ENCODE results near the gene GRIP1.

The GRIP1 gene

DNA sequence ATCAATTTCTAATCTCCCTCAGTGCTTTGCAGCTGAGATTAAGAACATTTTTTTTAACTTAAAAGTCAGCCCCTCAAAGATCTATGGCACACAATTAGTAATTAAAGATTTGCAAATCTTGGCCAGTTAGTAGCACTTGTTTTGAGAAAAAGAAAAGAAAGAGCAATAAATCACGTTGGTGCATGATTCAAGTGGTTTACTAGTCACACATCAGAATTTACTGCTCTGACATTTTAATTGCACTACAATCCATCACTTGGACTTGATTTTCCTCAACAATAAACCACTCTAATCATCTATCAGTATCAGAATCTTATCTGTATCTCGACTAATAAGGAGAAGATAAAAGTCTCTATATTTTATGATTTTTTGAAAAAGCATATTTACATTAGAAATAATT, 222.3 kb downstream of the GRIP1 start:
- Histone ChIP-seq H3K9ac (no peak overlapping the region), H3K27ac (no peak overlapping the region), H3K27me3 (no peaks in the 10 kb centered on the region), H3K9me3 (no peaks in the 10 kb centered on the region), H3K4me3 (no peak overlapping the region), H3K36me3 (0 out of 2 replicates have a peak, but pooled peaks cover 5% of the 10 kb centered on the region), H4K20me1 (no peaks in the 10 kb centered on the region), H3K4me1 (no peaks in the 10 kb centered on the region), H3K4me2 (no peak overlapping the region)
- no peak for TF ChIP-seq Cebpa-rat (IDR thresholded peaks at IDR 0.05)

DNA sequence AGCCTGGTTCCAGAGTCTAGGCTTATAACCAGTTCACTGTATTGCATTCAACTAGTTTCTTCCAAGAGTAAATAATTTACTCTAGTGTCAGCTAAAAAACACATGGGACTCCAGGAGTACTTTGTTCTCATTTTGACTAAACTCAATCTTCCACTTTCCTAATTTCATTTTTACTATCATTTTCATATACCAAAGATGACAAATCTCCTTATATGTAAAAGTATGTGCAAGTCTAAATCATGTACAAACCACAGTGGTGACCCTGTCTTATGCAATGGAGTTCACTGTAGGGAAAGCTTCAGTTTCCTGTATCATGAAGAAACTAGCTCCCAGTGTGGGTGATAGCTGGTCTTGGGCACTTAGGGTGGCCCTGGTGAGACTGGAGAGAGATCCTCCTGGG, 225.0 kb downstream of the GRIP1 start:
- no peaks in the 10 kb centered on the region for H3K9me3 ChIP-seq
- no peaks in the 10 kb centered on the region for H3K27me3 ChIP-seq
- H3K9ac ChIP-seq = no peak overlapping the region
- no peaks in the 10 kb centered on the region for H3K4me1 ChIP-seq
- H3K4me3 ChIP-seq = no peak overlapping the region
- 0 out of 2 replicates have a peak, but pooled peaks cover 5% of the 10 kb centered on the region for H3K36me3 ChIP-seq
- no peaks in the 10 kb centered on the region for H4K20me1 ChIP-seq
- no peak for TF ChIP-seq Cebpa-rat (IDR thresholded peaks at IDR 0.05)
- no peak overlapping the region for H3K27ac ChIP-seq
- H3K4me2 ChIP-seq = no peak overlapping the region

DNA sequence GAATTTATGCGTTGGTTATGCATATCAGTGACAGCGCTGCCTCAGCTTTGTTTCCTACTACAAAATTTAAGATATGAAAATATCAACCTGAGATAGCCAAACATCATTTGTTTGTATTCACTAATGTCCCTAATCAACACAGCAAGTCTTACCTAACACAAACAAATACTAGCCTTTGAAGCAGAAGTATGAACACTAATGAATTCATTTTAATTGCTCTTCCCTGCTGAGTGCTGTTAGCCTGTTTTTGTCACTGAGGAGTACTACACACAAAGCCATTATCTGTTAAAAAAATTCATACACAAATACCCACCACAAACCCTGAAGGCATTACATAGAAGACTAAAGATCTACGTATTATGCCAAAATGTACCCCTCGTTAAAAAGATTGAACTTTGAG, 225.8 kb downstream of the GRIP1 start:
- Histone ChIP-seq H3K4me2 (no peak overlapping the region), H3K27me3 (no peaks in the 10 kb centered on the region), H3K9me3 (no peaks in the 10 kb centered on the region), H3K36me3 (0 out of 2 replicates have a peak, but pooled peaks cover 5% of the 10 kb centered on the region), H3K4me1 (no peaks in the 10 kb centered on the region), H3K27ac (no peak overlapping the region), H4K20me1 (no peaks in the 10 kb centered on the region), H3K9ac (no peak overlapping the region), H3K4me3 (no peak overlapping the region)
- TF ChIP-seq Cebpa-rat (IDR thresholded peaks at IDR 0.05) = no peak

DNA sequence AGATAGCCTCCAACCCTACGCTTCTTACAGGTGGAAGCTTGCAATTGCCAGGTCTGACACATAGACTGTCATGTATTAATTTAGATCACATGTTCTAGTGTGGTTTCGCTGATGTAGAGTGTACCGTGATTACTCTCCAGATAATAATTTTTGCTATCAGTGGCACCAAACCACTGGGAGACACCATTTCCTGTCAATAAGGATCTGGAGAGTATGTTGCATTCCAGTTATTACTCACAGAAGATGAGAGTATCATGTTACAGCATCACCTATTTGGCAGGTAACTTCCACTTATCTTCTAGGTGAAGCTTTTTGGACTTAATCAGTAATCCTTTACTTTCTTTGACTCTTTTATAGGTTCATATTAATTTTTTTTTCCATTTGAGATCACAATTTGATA, 229.3 kb downstream of the GRIP1 start:
- Histone ChIP-seq H3K36me3 (no peaks in the 10 kb centered on the region), H3K4me1 (no peaks in the 10 kb centered on the region), H3K4me2 (no peak overlapping the region), H3K27me3 (no peaks in the 10 kb centered on the region), H3K27ac (no peak overlapping the region), H3K9ac (no peak overlapping the region), H3K4me3 (no peak overlapping the region), H4K20me1 (no peaks in the 10 kb centered on the region), H3K9me3 (no peaks in the 10 kb centered on the region)
- no peak for TF ChIP-seq Cebpa-rat (IDR thresholded peaks at IDR 0.05)

DNA sequence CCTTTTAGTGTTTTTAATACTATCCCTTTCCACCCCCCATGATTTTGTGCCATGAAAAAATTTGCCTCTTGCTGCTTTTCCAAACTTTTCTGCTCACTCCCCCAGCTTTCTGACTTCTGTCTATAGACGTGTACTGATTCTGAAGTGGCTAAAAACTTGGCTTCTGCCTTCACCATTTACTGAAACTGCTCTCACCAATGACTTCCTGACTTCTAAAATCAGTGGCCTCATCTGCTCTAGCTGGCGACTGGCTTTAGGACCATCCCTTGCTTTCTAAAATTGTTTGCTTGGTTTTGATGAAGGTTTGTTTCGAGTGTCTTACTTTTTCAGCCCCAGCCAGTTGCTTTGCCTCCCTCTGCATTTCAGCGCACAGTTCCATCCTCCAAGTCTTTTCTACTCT, 231.2 kb downstream of the GRIP1 start:
- no peaks in the 10 kb centered on the region for H3K9me3 ChIP-seq
- no peak for TF ChIP-seq Cebpa-rat (IDR thresholded peaks at IDR 0.05)

DNA sequence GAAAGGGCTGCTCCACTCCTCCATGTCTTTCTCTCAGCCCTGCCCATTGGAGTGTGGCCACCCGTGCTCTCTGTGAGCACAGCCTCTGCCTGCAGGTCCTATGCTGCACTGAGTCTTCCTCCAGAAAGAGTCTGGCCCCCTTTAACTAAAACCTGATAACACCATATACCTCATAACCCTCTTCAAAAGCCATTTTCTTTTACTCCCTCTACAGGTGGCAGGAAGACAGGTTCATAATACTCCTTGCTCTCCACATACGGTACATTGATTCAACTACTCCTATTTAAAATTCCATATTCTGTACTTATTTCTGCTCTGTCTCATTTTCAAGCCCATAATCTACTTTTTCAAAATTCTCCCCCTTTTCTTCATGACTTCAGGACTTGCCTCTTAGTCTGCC, 232.6 kb downstream of the GRIP1 start:
- Histone ChIP-seq H3K9me3 (no peaks in the 10 kb centered on the region), H3K27me3 (no peaks in the 10 kb centered on the region), H4K20me1 (no peaks in the 10 kb centered on the region), H3K9ac (no peak overlapping the region), H3K36me3 (no peaks in the 10 kb centered on the region), H3K4me3 (no peak overlapping the region), H3K4me2 (no peak overlapping the region), H3K27ac (no peak overlapping the region), H3K4me1 (no peaks in the 10 kb centered on the region)
- TF ChIP-seq Cebpa-rat (IDR thresholded peaks at IDR 0.05) = no peak

More for the DNA sequence above, 231.2 kb downstream of the GRIP1 start:
- H3K27me3 ChIP-seq = no peaks in the 10 kb centered on the region
- no peaks in the 10 kb centered on the region for H3K36me3 ChIP-seq
- H3K4me3 ChIP-seq = no peak overlapping the region
- H3K27ac ChIP-seq = no peak overlapping the region
- H3K4me2 ChIP-seq = no peak overlapping the region
- no peaks in the 10 kb centered on the region for H3K4me1 ChIP-seq
- H4K20me1 ChIP-seq = no peaks in the 10 kb centered on the region
- no peak overlapping the region for H3K9ac ChIP-seq

DNA sequence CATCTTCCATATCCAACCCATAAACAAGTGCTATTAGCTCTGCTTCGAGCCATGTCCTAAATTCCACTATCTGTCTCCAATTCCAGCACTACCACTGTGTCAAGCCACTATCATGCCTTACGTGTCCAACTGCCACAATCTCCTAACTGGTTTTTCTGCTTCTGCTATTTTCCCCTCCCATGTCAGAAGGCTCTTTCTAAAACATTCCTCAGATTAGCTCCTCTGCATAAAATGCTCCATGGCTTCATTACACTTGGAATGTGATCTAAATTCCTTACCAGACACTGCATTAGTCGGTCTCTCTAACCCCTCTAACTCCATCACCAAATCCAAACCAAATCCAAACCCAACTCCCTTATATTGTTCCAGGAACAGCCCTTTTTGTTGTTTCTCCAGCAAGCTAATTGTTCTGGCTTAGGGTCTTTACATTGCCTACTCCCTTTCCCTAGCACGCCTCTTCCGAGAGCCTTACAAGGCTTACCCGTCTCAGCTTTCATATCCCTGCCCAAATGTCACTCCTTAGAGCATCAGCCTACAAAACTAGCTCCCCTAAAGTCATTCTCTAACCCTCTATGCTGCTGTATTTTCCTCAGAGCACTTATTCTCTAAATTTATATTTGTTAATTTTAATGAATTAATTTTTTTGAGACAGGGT, 236.8 kb downstream of the GRIP1 start:
- no peak overlapping the region for H3K27ac ChIP-seq

DNA sequence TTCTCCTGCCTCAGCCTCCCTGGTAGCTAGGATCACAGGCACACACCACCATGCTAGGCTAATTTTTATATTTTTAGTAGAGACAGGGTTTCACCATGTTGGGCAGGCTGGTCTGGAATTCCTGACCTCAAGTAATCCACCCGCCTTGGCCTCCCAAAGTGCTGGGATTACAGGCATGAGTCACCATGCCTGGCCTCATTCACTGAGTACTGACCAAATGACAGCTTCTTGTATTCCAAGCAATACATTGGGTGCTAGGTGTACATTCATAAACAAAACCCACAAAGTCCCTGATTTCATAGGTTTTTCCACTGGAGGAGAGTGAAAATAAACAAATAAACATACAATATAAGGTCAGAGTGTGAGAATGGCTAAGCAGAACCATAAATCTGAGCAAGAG, 240.3 kb downstream of the GRIP1 start:
- no peak overlapping the region for H3K27ac ChIP-seq
- no peaks in the 10 kb centered on the region for H3K36me3 ChIP-seq
- no peak for TF ChIP-seq Cebpa-rat (IDR thresholded peaks at IDR 0.05)
- no peaks in the 10 kb centered on the region for H4K20me1 ChIP-seq
- no peak overlapping the region for H3K9ac ChIP-seq
- H3K27me3 ChIP-seq = no peaks in the 10 kb centered on the region
- H3K4me2 ChIP-seq = no peak overlapping the region
- peaks cover 14% of the 10 kb centered on the region for H3K4me1 ChIP-seq
- H3K9me3 ChIP-seq = no peaks in the 10 kb centered on the region
- no peak overlapping the region for H3K4me3 ChIP-seq

More for the DNA sequence above, 236.8 kb downstream of the GRIP1 start:
- Histone ChIP-seq H3K4me1 (peaks cover 9% of the 10 kb centered on the region), H3K36me3 (no peaks in the 10 kb centered on the region), H3K9ac (no peak overlapping the region), H3K4me3 (no peak overlapping the region), H4K20me1 (no peaks in the 10 kb centered on the region), H3K4me2 (no peak overlapping the region), H3K9me3 (no peaks in the 10 kb centered on the region), H3K27me3 (no peaks in the 10 kb centered on the region)
- no peak for TF ChIP-seq Cebpa-rat (IDR thresholded peaks at IDR 0.05)

DNA sequence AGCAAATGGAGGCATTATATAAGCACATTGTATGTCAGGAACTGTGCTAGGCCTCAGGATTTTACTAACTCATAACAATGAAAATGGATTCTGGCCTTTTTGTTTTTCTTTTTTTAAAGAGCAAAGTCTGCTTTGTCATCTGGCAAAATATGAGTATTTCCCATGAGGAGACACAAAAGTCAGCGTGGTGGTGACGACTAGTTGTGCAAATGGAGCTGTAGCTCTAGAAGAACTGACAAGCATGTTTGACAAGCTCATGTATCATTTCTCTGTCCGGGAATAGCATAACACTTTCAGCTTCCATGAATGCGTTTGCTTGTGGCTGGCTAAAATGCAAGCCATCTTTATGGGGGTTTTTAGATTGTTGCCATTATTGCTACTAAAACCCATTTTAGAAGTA, 248.8 kb downstream of the GRIP1 start:
- Histone ChIP-seq H3K4me3 (no peak overlapping the region), H4K20me1 (no peaks in the 10 kb centered on the region), H3K36me3 (no peaks in the 10 kb centered on the region), H3K27ac (no peak overlapping the region), H3K27me3 (no peaks in the 10 kb centered on the region), H3K4me1 (no peaks in the 10 kb centered on the region), H3K9me3 (peaks cover 1% of the 10 kb centered on the region), H3K9ac (no peak overlapping the region), H3K4me2 (no peak overlapping the region)
- TF ChIP-seq Cebpa-rat (IDR thresholded peaks at IDR 0.05) = no peak

DNA sequence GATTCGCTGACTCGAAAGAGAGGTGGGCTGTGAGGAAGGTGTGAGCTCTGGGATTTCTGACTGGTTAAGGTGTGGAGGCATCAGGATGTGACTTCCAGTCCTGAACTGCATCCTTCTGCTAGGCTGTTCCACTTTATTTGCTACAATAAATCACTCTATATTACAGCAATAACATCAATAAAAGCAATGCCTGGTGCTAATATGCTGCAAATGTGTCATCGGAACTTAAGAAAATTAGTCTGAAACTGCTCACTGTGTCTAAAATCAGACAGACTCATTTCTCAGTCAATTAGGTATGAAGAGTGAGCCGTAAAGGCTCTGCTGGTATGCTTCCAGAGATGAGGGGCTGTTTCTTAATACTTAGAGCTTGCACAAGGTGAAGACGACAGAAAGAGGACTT, 250.0 kb downstream of the GRIP1 start:
- no peak for TF ChIP-seq Cebpa-rat (IDR thresholded peaks at IDR 0.05)
- no peak overlapping the region for H3K4me2 ChIP-seq

DNA sequence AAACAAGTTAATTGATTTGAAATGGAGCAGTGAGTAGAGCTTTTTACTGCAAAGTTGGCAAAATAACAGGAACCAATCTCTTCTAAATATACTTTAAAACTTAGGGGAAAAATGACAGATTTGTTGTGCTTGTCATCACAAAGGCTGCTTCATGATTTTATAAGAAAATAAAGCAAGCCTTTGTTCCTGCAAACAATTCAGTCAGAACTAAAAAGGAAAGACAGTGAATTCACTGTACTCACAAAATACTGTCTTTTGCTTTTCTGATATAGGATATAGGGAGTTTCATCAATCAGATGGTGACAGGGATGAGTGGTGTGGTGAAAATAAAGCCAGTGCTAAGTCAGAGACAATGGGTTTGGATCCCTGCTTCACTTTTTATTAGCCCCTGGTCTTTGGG, 250.6 kb downstream of the GRIP1 start:
- H4K20me1 ChIP-seq = no peaks in the 10 kb centered on the region
- H3K27me3 ChIP-seq = no peaks in the 10 kb centered on the region
- no peak overlapping the region for H3K9ac ChIP-seq
- no peak overlapping the region for H3K27ac ChIP-seq
- H3K4me3 ChIP-seq = no peak overlapping the region
- peaks cover 7% of the 10 kb centered on the region for H3K9me3 ChIP-seq
- H3K4me1 ChIP-seq = no peaks in the 10 kb centered on the region
- no peak overlapping the region for H3K4me2 ChIP-seq
- H3K36me3 ChIP-seq = 0 out of 2 replicates have a peak, but pooled peaks cover 4% of the 10 kb centered on the region
- TF ChIP-seq Cebpa-rat (IDR thresholded peaks at IDR 0.05) = no peak

More for the DNA sequence above, 250.0 kb downstream of the GRIP1 start:
- Histone ChIP-seq H3K27ac (no peak overlapping the region), H3K9me3 (peaks cover 7% of the 10 kb centered on the region), H3K4me3 (no peak overlapping the region), H3K27me3 (no peaks in the 10 kb centered on the region), H3K9ac (no peak overlapping the region), H3K36me3 (0 out of 2 replicates have a peak, but pooled peaks cover 4% of the 10 kb centered on the region), H3K4me1 (no peaks in the 10 kb centered on the region), H4K20me1 (no peaks in the 10 kb centered on the region)

Measured in BLaER1 (cell line).